Thyroid gland (tissue), 4 donors: ENCODE data around the gene ALDOC.

Source experiments
- CTCF ChIP-seq, 6 experiments: fragments of 200-600 bp in 3 of 6; fragments of 450-650 bp in 3 of 6; sonication (generic) in 3 of 6; IDR thresholded peaks; one replicate each; pipeline ENCODE4 v1.5.1; 2016 to 2019; ENCODE audit warnings: antibody characterized with exemption in 6 of 6, mild to moderate bottlenecking in 2 of 6, inconsistent platforms in 1 of 6, moderate library complexity in 1 of 6
- POLR2A ChIP-seq, 2 donors: fragments of 450-650 bp; IDR thresholded peaks; one replicate each; pipeline ENCODE4 v1.6.1; 2017; ENCODE audit warnings: antibody characterized with exemption in 2 of 2, mild to moderate bottlenecking in 2 of 2, moderate library complexity in 1 of 2

GRCh38 chr17:28580959-28581358 is 4.3 kb upstream of the ALDOC start:
- TF ChIP-seq CTCF (IDR thresholded peaks at IDR 0.05), result no peak
- TF ChIP-seq POLR2A (IDR thresholded peaks at IDR 0.05), result no peak
